Measurements from ENCODE around the gene PAX8.

PAX8 gene

DNA sequence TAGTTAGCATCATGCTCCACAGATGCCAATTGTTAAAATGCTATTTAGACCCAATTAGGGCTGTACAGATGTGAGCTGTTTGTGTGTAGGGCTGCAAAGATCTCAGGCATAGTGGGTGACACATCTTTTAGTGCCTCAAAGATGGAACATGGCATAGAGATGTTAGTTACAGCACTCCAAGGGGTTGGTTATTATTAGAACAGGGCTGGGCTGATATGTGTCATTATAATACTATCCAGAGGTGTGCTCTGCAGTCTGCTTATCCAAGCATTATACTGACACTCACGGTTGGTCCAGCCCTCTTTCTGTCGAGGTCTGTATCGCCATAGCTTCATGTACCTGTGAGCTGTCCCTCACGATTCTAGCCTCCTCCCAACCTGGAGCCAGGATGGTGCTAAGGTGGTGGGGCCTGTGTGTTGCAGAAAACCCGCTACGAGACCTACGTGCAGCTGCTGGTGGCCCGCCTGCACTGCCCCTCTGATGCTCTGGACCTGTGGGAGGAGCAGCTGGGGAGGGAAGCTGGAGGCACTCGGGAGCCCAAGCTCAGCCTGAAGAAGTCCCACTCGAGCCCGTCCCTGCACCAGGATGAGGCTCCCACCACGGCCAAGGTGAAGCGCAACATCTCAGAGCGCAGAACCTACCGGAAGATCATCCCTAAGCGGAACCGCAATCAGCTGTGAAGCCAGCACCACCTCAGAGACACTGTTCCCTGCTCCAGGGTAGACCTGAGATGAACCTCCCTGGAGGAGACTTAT is 77.8 kb downstream of the PAX8 start:
- TF ChIP-seq, protein P1, sequence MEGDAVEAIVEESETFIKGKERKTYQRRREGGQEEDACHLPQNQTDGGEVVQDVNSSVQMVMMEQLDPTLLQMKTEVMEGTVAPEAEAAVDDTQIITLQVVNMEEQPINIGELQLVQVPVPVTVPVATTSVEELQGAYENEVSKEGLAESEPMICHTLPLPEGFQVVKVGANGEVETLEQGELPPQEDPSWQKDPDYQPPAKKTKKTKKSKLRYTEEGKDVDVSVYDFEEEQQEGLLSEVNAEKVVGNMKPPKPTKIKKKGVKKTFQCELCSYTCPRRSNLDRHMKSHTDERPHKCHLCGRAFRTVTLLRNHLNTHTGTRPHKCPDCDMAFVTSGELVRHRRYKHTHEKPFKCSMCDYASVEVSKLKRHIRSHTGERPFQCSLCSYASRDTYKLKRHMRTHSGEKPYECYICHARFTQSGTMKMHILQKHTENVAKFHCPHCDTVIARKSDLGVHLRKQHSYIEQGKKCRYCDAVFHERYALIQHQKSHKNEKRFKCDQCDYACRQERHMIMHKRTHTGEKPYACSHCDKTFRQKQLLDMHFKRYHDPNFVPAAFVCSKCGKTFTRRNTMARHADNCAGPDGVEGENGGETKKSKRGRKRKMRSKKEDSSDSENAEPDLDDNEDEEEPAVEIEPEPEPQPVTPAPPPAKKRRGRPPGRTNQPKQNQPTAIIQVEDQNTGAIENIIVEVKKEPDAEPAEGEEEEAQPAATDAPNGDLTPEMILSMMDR (IDR thresholded peaks at IDR 0.05; ENCODE audit: low read depth, low read length): no peak
- H3K4me3 ChIP-seq (ENCODE audit: low read depth, low read length): no peak overlapping the region

DNA sequence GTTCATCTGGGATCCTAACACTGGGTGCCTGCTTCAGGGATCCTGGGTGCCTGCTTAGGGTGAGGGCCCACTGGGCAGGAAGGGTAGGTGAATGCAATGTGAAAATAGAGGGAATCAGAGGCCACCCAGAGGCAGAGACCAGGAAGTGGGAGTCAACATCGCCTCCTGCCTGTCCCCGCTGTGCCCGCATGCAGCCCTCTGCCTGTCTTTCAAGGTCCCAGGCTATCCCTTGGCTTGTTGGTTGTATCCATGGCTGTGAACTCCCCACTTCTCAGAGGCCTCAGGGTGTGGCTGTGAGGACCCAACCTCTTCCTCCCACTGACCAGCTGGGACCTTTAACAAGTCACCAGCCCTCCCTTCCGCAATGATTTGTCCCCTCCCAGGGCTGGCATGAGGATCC is 78.5 kb downstream of the PAX8 start:
- no peak overlapping the region for H3K4me3 ChIP-seq (ENCODE audit: low read depth, low read length)
- TF ChIP-seq, protein P1 (IDR thresholded peaks at IDR 0.05; ENCODE audit: low read depth, low read length): no peak

DNA sequence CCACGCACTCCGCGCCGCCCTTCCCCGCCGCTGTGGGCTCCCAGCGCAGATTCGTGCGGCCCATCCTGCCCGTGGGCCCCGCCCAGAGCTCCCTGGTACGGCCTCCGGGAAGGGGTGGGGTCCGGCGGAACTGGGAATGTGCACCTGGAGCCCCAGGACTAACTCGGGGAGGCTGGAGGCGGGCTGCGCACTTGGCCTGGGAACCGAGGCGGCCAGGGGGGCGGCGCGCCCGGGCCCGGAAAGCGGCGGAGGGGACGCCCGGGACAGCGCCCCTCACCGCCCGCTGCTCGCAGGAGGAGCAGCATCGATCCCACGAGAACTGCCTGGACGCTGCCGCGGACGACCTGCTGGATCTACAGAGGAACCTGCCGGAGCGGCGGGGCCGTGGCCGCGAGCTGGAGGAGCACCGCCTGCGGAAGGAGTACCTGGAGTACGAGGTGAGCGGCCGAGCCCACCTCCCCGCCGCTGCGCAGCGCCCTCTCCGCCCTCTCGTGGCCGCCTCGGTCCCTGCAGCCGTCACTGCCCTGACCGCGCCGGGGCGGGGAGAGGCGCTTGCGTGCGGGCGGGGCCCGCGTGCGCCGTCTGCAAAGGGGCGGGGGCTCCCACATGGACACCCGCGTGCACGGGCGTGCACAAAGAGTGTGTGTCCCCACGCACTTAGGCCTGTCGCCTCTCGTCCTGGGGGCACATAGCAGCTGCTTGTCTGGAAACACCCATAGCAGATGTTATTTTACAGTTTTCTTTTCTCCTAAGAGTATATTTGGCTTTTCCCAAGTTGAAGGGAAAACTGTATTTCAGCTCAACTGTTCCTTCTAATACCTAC is 79.7 kb downstream of the PAX8 start:
- TF ChIP-seq, protein P1 (IDR thresholded peaks at IDR 0.05; ENCODE audit: low read depth, low read length): peak; percentile 73
- H3K4me3 ChIP-seq (ENCODE audit: low read depth, low read length): peak overlapping the region; percentile 70

DNA sequence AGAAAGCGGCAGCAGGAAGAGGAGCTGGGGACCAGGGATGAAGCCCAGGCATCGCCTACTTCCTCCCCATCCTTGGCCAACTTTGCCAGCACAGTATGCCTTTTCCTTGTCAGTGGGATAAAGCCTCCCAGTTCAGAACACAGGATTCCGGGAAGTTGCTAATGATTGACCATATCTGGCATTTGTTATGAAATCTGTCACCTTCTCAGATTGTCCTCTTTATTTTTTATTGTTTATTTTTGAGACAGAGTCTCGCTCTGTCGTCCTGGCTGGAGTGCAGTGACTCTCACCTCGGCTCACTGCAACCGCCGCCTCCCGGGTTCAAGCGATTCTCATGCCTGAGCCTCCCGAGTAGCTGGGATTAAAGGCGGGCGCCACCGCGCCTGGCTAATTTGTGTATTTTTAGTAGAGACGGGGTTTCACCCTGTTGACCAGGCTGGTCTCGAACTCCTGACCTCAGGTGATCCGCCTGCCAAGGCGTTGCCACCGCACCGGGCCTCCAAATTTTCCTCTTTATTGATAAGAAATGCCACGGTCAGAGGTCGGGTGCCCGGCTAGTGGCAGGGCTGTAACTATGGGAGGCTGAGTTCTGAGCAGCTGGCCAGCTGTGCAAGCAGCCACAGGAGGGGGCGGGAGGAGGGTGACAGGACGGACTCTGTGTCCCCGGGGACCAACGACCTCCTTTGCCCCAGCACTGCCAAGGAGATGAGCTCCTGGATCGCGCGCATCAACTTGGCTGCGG is 80.5 kb downstream of the PAX8 start:
- H3K4me3 ChIP-seq (ENCODE audit: low read depth, low read length): peak overlapping the region; percentile 70
- TF ChIP-seq, protein P1 (IDR thresholded peaks at IDR 0.05; ENCODE audit: low read depth, low read length): no peak

DNA sequence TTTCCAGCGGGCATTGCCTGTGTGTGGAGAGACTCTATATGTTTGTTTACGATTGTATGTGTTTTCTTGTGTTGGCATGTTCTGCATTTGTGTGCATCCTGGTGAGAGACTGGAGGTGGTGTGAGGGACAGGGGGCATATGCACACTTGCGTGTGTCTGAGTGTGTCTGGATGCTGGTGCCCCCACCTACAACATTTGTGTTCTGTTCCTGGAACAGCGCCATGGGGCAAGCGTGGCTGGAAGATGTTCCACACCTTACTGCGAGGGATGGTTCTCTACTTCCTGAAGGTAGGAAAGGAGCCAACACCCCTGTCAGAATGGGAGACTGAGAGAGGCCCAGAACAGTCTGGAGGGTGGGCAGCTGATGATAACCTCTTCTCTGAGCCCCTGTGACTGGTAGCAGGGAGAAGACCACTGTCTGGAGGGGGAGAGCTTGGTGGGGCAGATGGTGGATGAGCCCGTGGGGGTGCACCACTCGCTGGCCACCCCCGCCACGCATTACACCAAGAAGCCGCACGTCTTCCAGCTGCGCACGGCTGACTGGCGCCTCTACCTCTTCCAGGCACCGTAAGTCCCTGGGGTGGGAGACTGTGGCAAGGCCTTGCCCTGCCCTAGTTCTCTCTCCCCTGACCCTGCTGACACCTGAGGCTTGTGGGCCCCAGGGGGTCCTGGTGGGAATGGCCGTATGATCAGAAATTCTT is 81.2 kb downstream of the PAX8 start:
- TF ChIP-seq, protein P1 (IDR thresholded peaks at IDR 0.05; ENCODE audit: low read depth, low read length): no peak
- no peak overlapping the region for H3K4me3 ChIP-seq (ENCODE audit: low read depth, low read length)

DNA sequence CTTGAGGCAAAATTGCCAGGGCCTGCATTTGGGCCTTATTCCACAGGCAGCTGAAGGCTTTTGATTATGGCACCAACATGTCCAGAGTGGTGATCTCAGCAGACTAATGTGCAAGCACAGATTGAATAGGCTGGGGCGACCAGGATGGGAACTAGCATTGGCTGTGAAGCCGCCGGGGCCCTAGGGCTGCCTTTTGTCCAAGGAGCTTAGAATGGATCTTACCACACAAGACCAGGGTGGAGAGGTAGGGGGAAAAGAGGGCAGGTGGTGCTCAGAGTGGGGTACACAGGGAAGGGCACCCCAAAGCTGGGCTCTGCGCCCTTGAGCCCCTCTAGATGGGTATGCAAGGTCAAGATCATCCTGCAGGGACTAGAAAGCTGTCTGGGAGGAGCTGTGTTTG is 81.9 kb downstream of the PAX8 start:
- TF ChIP-seq, protein P1 (IDR thresholded peaks at IDR 0.05; ENCODE audit: low read depth, low read length): no peak
- no peak overlapping the region for H3K4me3 ChIP-seq (ENCODE audit: low read depth, low read length)

All from WI38 (cell line).